GM18526 (cell line): ENCODE measurements around the gene CHAD.

Experiments
- POLR2A ChIP-seq: IDR thresholded peaks from 3 replicates; pipeline ENCODE4 v1.6.1; 2011; ENCODE audit not compliant: insufficient read length; ENCODE audit errors: extremely low read depth

CHAD gene

GRCh38 chr17:50452630-50453300 is 15.9 kb downstream of the CHAD start:
- TF ChIP-seq POLR2A, result no peak

- no peak for TF ChIP-seq POLR2A
These were observed 16.6 kb downstream of the CHAD start for GRCh38 chr17:50451943-50452629.

GRCh38 chr17:50448643-50449042 is 20.0 kb downstream of the CHAD start:
- TF ChIP-seq POLR2A, result no peak

GRCh38 chr17:50447870-50448595 is 20.6 kb downstream of the CHAD start:
- TF ChIP-seq POLR2A, result no peak

- TF ChIP-seq POLR2A, result no peak
These were observed 22.9 kb downstream of the CHAD start for GRCh38 chr17:50445730-50446325.

- TF ChIP-seq POLR2A, result no peak
These were observed 23.6 kb downstream of the CHAD start for GRCh38 chr17:50444841-50445715.

- no peak for TF ChIP-seq POLR2A
These were observed 25.1 kb downstream of the CHAD start for GRCh38 chr17:50443505-50443974.

- TF ChIP-seq POLR2A, result no peak
These were observed 27.5 kb downstream of the CHAD start for GRCh38 chr17:50440838-50441829.

- no peak for TF ChIP-seq POLR2A
These were observed 28.4 kb downstream of the CHAD start for GRCh38 chr17:50440172-50440837.

GRCh38 chr17:50439008-50439407 is 29.7 kb downstream of the CHAD start:
- TF ChIP-seq POLR2A, result no peak

GRCh38 chr17:50437409-50437808 is 31.3 kb downstream of the CHAD start:
- no peak for TF ChIP-seq POLR2A

- TF ChIP-seq POLR2A, result no peak
These were observed 36.4 kb downstream of the CHAD start for GRCh38 chr17:50432125-50432762.
